Right lobe of liver (tissue), 4 donors: ENCODE data around the gene SEC24B.

Experiments used
- POLR2A ChIP-seq: fragments of 450-650 bp; IDR thresholded peaks from one replicate; pipeline ENCODE4 v1.6.1; 2017; ENCODE audit warnings: antibody characterized with exemption, mild to moderate bottlenecking
- TF ChIP-seq, protein P1 (sequence below), 4 donors: fragments of 200-600 bp in 3 of 4; fragments of 450-650 bp in 1 of 4; IDR thresholded peaks; one replicate each; pipeline versions ENCODE4 v1.5.1 to v1.8.0; 2016 to 2022; ENCODE audit warnings: antibody characterized with exemption in 4 of 4, mild to moderate bottlenecking in 2 of 4
- donor health status: DM: no; HTN: no; CAD: no.
- donor health status: DM: no; HTN: no; CAD: no.
- donor health status: DM: no; HTN: yes; CAD: no.

DNA sequence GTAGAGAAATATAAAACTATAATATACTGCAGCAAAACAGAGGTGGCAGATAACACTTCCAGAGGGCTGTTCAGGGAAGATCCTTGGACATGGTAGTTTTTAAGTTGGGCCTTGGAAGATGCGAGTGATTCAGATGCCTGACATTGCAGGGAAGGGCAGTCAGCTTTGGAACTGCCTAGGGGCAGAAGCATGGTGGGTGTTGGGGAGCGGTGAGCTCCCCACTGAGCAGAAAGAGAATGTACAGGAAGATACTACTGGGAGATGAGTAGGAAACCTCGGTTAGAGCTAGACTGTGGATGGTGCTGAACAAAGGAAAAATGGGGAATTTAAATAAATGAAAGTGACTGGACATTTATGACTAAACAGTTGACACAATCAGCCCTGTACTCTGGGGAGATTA lies 24.9 kb upstream of the SEC24B start:
- TF ChIP-seq, protein P1, sequence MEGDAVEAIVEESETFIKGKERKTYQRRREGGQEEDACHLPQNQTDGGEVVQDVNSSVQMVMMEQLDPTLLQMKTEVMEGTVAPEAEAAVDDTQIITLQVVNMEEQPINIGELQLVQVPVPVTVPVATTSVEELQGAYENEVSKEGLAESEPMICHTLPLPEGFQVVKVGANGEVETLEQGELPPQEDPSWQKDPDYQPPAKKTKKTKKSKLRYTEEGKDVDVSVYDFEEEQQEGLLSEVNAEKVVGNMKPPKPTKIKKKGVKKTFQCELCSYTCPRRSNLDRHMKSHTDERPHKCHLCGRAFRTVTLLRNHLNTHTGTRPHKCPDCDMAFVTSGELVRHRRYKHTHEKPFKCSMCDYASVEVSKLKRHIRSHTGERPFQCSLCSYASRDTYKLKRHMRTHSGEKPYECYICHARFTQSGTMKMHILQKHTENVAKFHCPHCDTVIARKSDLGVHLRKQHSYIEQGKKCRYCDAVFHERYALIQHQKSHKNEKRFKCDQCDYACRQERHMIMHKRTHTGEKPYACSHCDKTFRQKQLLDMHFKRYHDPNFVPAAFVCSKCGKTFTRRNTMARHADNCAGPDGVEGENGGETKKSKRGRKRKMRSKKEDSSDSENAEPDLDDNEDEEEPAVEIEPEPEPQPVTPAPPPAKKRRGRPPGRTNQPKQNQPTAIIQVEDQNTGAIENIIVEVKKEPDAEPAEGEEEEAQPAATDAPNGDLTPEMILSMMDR (IDR thresholded peaks at IDR 0.05) = no peak
- no peak for TF ChIP-seq POLR2A
